ENCODE data around the gene ACVR1. TPM values are rescaled to one million over a fixed set of nuclear protein-coding genes. Genes with fewer than 3 reads are reported as not detected.

ACVR1 gene
- total RNA-seq, 2 experiments from 2014 or later, result 8.3 to 10.1 TPM

GRCh38 chr2:157784169-157784822 is 91.8 kb downstream of the ACVR1 start:
- H3K27ac Mint-ChIP-seq, result peak overlapping the region; percentile 67
- DNase-seq (peak; percentile 16), ATAC-seq (peak; percentile 45)
- intact Hi-C loops (cut with micrococcal nuclease), result loop anchor here (5.0 kb wide), 2 partner anchors 88 to 118 kb away; no protein-coding TSS in a partner anchor
- H3K27me3 Mint-ChIP-seq, result no peaks in the 10 kb centered on the region
- H3K4me1 Mint-ChIP-seq (ENCODE audit: low read depth), result peaks cover 40% of the 10 kb centered on the region
- TF ChIP-seq CTCF (IDR thresholded peaks at IDR 0.05), result no peak
- no peak overlapping the region for H3K4me3 Mint-ChIP-seq
- no peaks in the 10 kb centered on the region for H3K9me3 Mint-ChIP-seq
- ChIA-PET POLR2A (no interaction called here), CTCF (interaction anchor here (1.2 kb wide), 1 partner anchor 227 kb away, joined by 3 read pairs; no protein-coding TSS in a partner anchor)
- H3K36me3 Mint-ChIP-seq (ENCODE audit: low read depth), result peaks cover 6% of the 10 kb centered on the region

GRCh38 chr2:157783245-157783644 is 92.9 kb downstream of the ACVR1 start:
- CTCF ChIA-PET, result interaction anchor here (1.4 to 6.3 kb wide), 3 partner anchors 93 to 223 kb away, joined by 4 to 44 read pairs (median 15); partner anchors contain the start of gene ACVR1
- Mint-ChIP-seq H3K27ac (no peak overlapping the region), H3K27me3 (no peaks in the 10 kb centered on the region), H3K4me3 (no peak overlapping the region), H3K9me3 (no peaks in the 10 kb centered on the region), H3K4me1 (ENCODE audit: low read depth) (peaks cover 33% of the 10 kb centered on the region), H3K36me3 (ENCODE audit: low read depth) (peaks cover 9% of the 10 kb centered on the region)
- POLR2A ChIA-PET, result no interaction called here
- no peak for TF ChIP-seq CTCF (IDR thresholded peaks at IDR 0.05)
- DNase-seq (no peak), ATAC-seq (no peak)
- intact Hi-C loops (cut with micrococcal nuclease), result loop anchor here (5.0 kb wide), 2 partner anchors 89 to 119 kb away; no protein-coding TSS in a partner anchor

- Mint-ChIP-seq H3K9me3 (no peaks in the 10 kb centered on the region), H3K36me3 (ENCODE audit: low read depth) (peaks cover 14% of the 10 kb centered on the region), H3K27ac (peak overlapping the region; percentile 63), H3K27me3 (no peaks in the 10 kb centered on the region), H3K4me3 (no peak overlapping the region), H3K4me1 (ENCODE audit: low read depth) (peaks cover 33% of the 10 kb centered on the region)
- intact Hi-C loops (cut with micrococcal nuclease), result loop anchor here (5.0 kb wide), 2 partner anchors 90 to 120 kb away; no protein-coding TSS in a partner anchor
- TF ChIP-seq CTCF (IDR thresholded peaks at IDR 0.05), result peak; percentile 29
- CTCF ChIA-PET, result interaction anchor here (0.6 to 6.3 kb wide), 5 partner anchors 59 to 224 kb away, joined by 3 to 44 read pairs (median 4); partner anchors contain the start of gene ACVR1
- POLR2A ChIA-PET, result no interaction called here
- peak; percentile 87 for ATAC-seq
- DNase-seq, result peak; percentile 51
These were observed 93.9 kb downstream of the ACVR1 start for GRCh38 chr2:157782057-157782845.

GRCh38 chr2:157780211-157780610 is 95.9 kb downstream of the ACVR1 start:
- Mint-ChIP-seq H3K9me3 (no peaks in the 10 kb centered on the region), H3K36me3 (ENCODE audit: low read depth) (peaks cover 18% of the 10 kb centered on the region), H3K27me3 (no peaks in the 10 kb centered on the region), H3K4me1 (ENCODE audit: low read depth) (peaks cover 33% of the 10 kb centered on the region), H3K4me3 (no peak overlapping the region), H3K27ac (no peak overlapping the region)
- CTCF ChIA-PET, result interaction anchor here (0.6 to 6.3 kb wide), 11 partner anchors 32 to 973 kb away, joined by 3 to 44 read pairs (median 3); partner anchors contain the start of gene ACVR1
- intact Hi-C loops (cut with micrococcal nuclease), result loop anchor here (5.0 kb wide), 2 partner anchors 92 to 122 kb away; no protein-coding TSS in a partner anchor
- DNase-seq (no peak), ATAC-seq (no peak)
- POLR2A ChIA-PET, result no interaction called here
- no peak for TF ChIP-seq CTCF (IDR thresholded peaks at IDR 0.05)
